H9 (cell line): ENCODE measurements around the gene OXTR. TPM values are rescaled to one million over a fixed set of nuclear protein-coding genes. Genes with fewer than 3 reads are reported as not detected.

Experiments
- DNase-seq: peaks from one replicate; pipeline ENCODE4 v3.0.0-alpha.2; 2017
- H2AFZ ChIP-seq: one replicate; pipeline ENCODE4 v1.6.1; 2013; ENCODE audit warnings: mild to moderate bottlenecking, low read length, control low read depth, moderate library complexity
- H2AK5ac ChIP-seq: 2 replicates; pipeline ENCODE4 v1.6.1; 2013; ENCODE audit warnings: low read length, control low read depth, mixed read lengths; ENCODE audit not compliant: insufficient read length
- H2BK120ac ChIP-seq: one replicate; pipeline ENCODE4 v1.6.1; 2013; ENCODE audit warnings: low read depth, mild to moderate bottlenecking, low read length, control low read depth, inconsistent platforms; ENCODE audit not compliant: poor library complexity, severe bottlenecking
- H2BK12ac ChIP-seq: 2 replicates; pipeline ENCODE4 v1.6.1; 2013; ENCODE audit warnings: low read length, control low read depth, mixed read lengths, low read depth; ENCODE audit not compliant: insufficient read length
- H2BK15ac ChIP-seq: 2 replicates; pipeline ENCODE4 v1.6.1; 2013; ENCODE audit warnings: low read depth, low read length, control low read depth
- H2BK20ac ChIP-seq: one replicate; pipeline ENCODE4 v1.6.1; 2013; ENCODE audit warnings: low read depth, mild to moderate bottlenecking, low read length, control low read depth, inconsistent platforms; ENCODE audit not compliant: poor library complexity, severe bottlenecking
- H2BK5ac ChIP-seq: 2 replicates; pipeline ENCODE4 v1.6.1; 2013; ENCODE audit warnings: low read length, control low read depth, mixed read lengths; ENCODE audit not compliant: insufficient read length
- H3K14ac ChIP-seq: 2 replicates; pipeline ENCODE4 v1.6.1; 2013; ENCODE audit warnings: low read length, control low read depth; ENCODE audit not compliant: insufficient read depth
- H3K18ac ChIP-seq: 2 replicates; pipeline ENCODE4 v1.6.1; 2013; ENCODE audit warnings: low read depth, mild to moderate bottlenecking, mixed read lengths, low read length, control low read depth; ENCODE audit not compliant: insufficient read length
- H3K23ac ChIP-seq: 2 replicates; pipeline ENCODE4 v1.6.1; 2013; ENCODE audit warnings: low read length, control low read depth, mixed read lengths, low read depth; ENCODE audit not compliant: insufficient read length
- H3K23me2 ChIP-seq: 2 replicates; pipeline ENCODE4 v1.6.1; 2013; ENCODE audit warnings: low read depth, mild to moderate bottlenecking, mixed read lengths, low read length, control low read depth; ENCODE audit not compliant: insufficient read length, poor library complexity, severe bottlenecking
- H3K27ac ChIP-seq: 2 replicates; pipeline ENCODE4 v1.5.1; 2013; ENCODE audit warnings: low read length, control low read depth, mixed read lengths, low read depth; ENCODE audit not compliant: insufficient read length
- H3K27me3 ChIP-seq: 2 replicates; pipeline ENCODE4 v1.6.1; 2013; ENCODE audit warnings: low read length, control low read depth, inconsistent platforms; ENCODE audit not compliant: insufficient read depth
- H3K4ac ChIP-seq: 2 replicates; pipeline ENCODE4 v1.6.1; 2013; ENCODE audit warnings: low read depth, mild to moderate bottlenecking, control low read depth, inconsistent platforms, low read length, moderate library complexity
- H3K4me1 ChIP-seq: 2 replicates; pipeline ENCODE4 v1.6.1; 2013; ENCODE audit warnings: low read length, control low read depth, inconsistent platforms; ENCODE audit not compliant: insufficient read depth
- H3K4me2 ChIP-seq: 2 replicates; pipeline ENCODE4 v1.6.1; 2013; ENCODE audit warnings: low read length, control low read depth, mixed read lengths; ENCODE audit not compliant: insufficient read length, insufficient read depth
- H3K56ac ChIP-seq: 2 replicates; pipeline ENCODE4 v1.6.1; 2013; ENCODE audit warnings: low read depth, mild to moderate bottlenecking, mixed read lengths, low read length, control low read depth; ENCODE audit not compliant: insufficient read length
- H3K79me1 ChIP-seq: 2 replicates; pipeline ENCODE4 v1.6.1; 2013; ENCODE audit warnings: low read depth, mild to moderate bottlenecking, moderate library complexity, low read length, control low read depth, inconsistent platforms; ENCODE audit not compliant: insufficient read depth, poor library complexity, severe bottlenecking
- H3K79me2 ChIP-seq: 2 replicates; pipeline ENCODE4 v1.6.1; 2013; ENCODE audit warnings: low read length, control low read depth, inconsistent platforms; ENCODE audit not compliant: insufficient read depth
- H3K9ac ChIP-seq: 2 replicates; pipeline ENCODE4 v1.6.1; 2013; ENCODE audit warnings: low read length, control low read depth, mixed read lengths; ENCODE audit not compliant: insufficient read length; ENCODE audit errors: extremely low read depth
- H3K9me3 ChIP-seq: one replicate; pipeline ENCODE4 v1.6.1; 2013; ENCODE audit warnings: low read depth, low read length, inconsistent platforms; ENCODE audit not compliant: control insufficient read depth
- H3T11ph ChIP-seq: one replicate; pipeline ENCODE4 v1.6.1; 2013; ENCODE audit warnings: mild to moderate bottlenecking, low read length, control low read depth, inconsistent platforms
- H4K20me1 ChIP-seq: one replicate; pipeline ENCODE4 v1.6.1; 2013; ENCODE audit not compliant: control insufficient read depth, insufficient read length, insufficient read depth
- H4K5ac ChIP-seq: 2 replicates; pipeline ENCODE4 v1.6.1; 2013; ENCODE audit warnings: low read depth, mild to moderate bottlenecking, mixed read lengths, low read length, control low read depth; ENCODE audit not compliant: insufficient read length
- H4K8ac ChIP-seq: replicated peaks from 2 replicates; pipeline ENCODE4 v1.6.1; 2013; ENCODE audit warnings: low read length, control low read depth, mixed read lengths, low read depth; ENCODE audit not compliant: insufficient read length
- H4K91ac ChIP-seq: 2 replicates; pipeline ENCODE4 v1.6.1; 2013; ENCODE audit warnings: low read depth, mild to moderate bottlenecking, moderate library complexity, mixed read lengths, low read length, control low read depth; ENCODE audit not compliant: insufficient read length
- H3K27ac Mint-ChIP-seq, 3 experiments: 2 replicates in 2 of 3; 3 replicates in 1 of 3; pipeline ENCODE4 v1.8.0; 2020 to 2021; ENCODE audit warnings: mixed read lengths in 3 of 3, mild to moderate bottlenecking in 1 of 3, moderate library complexity in 1 of 3
- H3K27me3 Mint-ChIP-seq: 2 replicates; pipeline ENCODE4 v1.8.0; 2021; ENCODE audit warnings: low read depth, mild to moderate bottlenecking, moderate library complexity, mixed read lengths
- H3K36me3 Mint-ChIP-seq, 3 experiments: 2 replicates in 2 of 3; 3 replicates in 1 of 3; pipeline ENCODE4 v1.8.0; 2020 to 2021; ENCODE audit warnings: low read depth in 3 of 3, mixed read lengths in 3 of 3; ENCODE audit not compliant: insufficient read depth in 1 of 3
- H3K4me1 Mint-ChIP-seq, 2 experiments: 2 replicates each; pipeline ENCODE4 v1.8.0; 2020; ENCODE audit warnings: mixed read lengths in 2 of 2
- H3K4me3 Mint-ChIP-seq, 2 experiments: 2 replicates in 1 of 2; 3 replicates in 1 of 2; pipeline ENCODE4 v1.8.0; 2020 to 2021; ENCODE audit warnings: mild to moderate bottlenecking in 2 of 2, mixed read lengths in 2 of 2, moderate library complexity in 1 of 2
- H3K9me3 Mint-ChIP-seq, 2 experiments: 2 replicates in 1 of 2; 3 replicates in 1 of 2; pipeline ENCODE4 v1.8.0; 2020; ENCODE audit warnings: mild to moderate bottlenecking in 2 of 2, mixed read lengths in 2 of 2, moderate library complexity in 1 of 2
- WGBS: extraction: QIAGEN DNeasy Blood & Tissue Kit; methylation state at CpG from one replicate; pipeline ENCODE4 v1.1.7; 2013; ENCODE audit warnings: missing lambda C conversion rate, low lambda C conversion rate, mixed read lengths; ENCODE audit not compliant: insufficient read length; ENCODE audit errors: extremely low coverage; 5-methylcytosine and 5-hydroxymethylcytosine counted together
- total RNA-seq: library from RNA; stranded (reverse); gene quantifications from 2 replicates; pipeline ENCODE4 v1.2.1, GENCODE V29; 2021
- TF ChIP-seq, protein P1 (sequence below): fragments of 200-600 bp; sonication (generic); conservative IDR thresholded peaks from 3 replicates; pipeline ENCODE4 v1.8.0; 2021; ENCODE audit warnings: antibody characterized with exemption, mild to moderate bottlenecking

OXTR gene
- total RNA-seq, 1 experiment from 2014 or later: 1.7 TPM

DNA sequence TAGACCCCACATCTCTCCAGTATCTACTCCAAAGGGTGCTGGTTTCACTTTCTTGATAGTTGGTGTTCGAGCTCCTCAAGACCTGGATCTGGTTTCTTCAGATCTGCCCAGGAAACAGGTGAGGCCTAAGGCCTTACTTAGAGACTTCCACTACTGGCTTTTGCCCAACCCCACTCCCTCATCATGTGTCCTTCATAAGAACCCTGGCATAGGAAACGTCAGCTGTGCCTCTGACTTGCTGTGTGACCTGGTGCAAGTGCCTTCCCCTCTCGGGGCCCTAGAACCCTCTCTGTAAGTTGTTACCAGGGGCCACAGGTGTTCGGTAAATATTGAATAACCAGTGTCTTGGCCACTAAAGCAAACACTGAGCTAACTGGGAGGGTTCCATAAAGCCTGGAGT is 3.9 kb downstream of the OXTR start:
- WGBS: no CpG with 5 or more reads among the region's 4 CpGs
- Mint-ChIP-seq H3K36me3 (no peaks in the 10 kb centered on the region; a peak in 1 of 7 replicates), H3K27ac (no peak overlapping the region), H3K27me3 (peaks cover 80% of the 10 kb centered on the region), H3K4me1 (peaks cover 19 to 20% of the 10 kb centered on the region in 2 experiments), H3K9me3 (no peaks in the 10 kb centered on the region), H3K4me3 (no peak overlapping the region)
- no peaks in the 10 kb centered on the region for H4K20me1 ChIP-seq
- H2BK15ac ChIP-seq: no peak overlapping the region
- peak; percentile 5 for DNase-seq
- H3K79me1 ChIP-seq: no peaks in the 10 kb centered on the region
- no peak overlapping the region for H3K18ac ChIP-seq
- H3K23me2 ChIP-seq: peaks cover 4% of the 10 kb centered on the region
- H3K9me3 ChIP-seq: no peaks in the 10 kb centered on the region
- no peak overlapping the region for H3K9ac ChIP-seq
- H2AK5ac ChIP-seq: no peak overlapping the region
- no peak overlapping the region for H4K5ac ChIP-seq
- H2BK20ac ChIP-seq: no peak overlapping the region
- no peak overlapping the region for H2AFZ ChIP-seq
- H4K91ac ChIP-seq: no peak overlapping the region
- H2BK5ac ChIP-seq: no peak overlapping the region
- H3T11ph ChIP-seq: no peak overlapping the region
- no peak overlapping the region for H3K56ac ChIP-seq
- H3K4me2 ChIP-seq: no peak overlapping the region
- H2BK120ac ChIP-seq: no peak overlapping the region
- H2BK12ac ChIP-seq: no peak overlapping the region
- no peak overlapping the region for H3K27ac ChIP-seq
- no peak overlapping the region for H3K4ac ChIP-seq
- H3K4me1 ChIP-seq: 0 out of 2 replicates have a peak, but pooled peaks cover 2% of the 10 kb centered on the region
- H3K27me3 ChIP-seq: peaks cover 13% of the 10 kb centered on the region; the same call in 1 of the 2 replicates
- no peak overlapping the region for H3K23ac ChIP-seq
- H3K14ac ChIP-seq: no peak overlapping the region
- TF ChIP-seq, protein P1, sequence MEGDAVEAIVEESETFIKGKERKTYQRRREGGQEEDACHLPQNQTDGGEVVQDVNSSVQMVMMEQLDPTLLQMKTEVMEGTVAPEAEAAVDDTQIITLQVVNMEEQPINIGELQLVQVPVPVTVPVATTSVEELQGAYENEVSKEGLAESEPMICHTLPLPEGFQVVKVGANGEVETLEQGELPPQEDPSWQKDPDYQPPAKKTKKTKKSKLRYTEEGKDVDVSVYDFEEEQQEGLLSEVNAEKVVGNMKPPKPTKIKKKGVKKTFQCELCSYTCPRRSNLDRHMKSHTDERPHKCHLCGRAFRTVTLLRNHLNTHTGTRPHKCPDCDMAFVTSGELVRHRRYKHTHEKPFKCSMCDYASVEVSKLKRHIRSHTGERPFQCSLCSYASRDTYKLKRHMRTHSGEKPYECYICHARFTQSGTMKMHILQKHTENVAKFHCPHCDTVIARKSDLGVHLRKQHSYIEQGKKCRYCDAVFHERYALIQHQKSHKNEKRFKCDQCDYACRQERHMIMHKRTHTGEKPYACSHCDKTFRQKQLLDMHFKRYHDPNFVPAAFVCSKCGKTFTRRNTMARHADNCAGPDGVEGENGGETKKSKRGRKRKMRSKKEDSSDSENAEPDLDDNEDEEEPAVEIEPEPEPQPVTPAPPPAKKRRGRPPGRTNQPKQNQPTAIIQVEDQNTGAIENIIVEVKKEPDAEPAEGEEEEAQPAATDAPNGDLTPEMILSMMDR: no peak
- no peak overlapping the region for H4K8ac ChIP-seq
- no peaks in the 10 kb centered on the region for H3K79me2 ChIP-seq
